Measurements from ENCODE around the gene NCOA7.

GRCh38 chr6:125844989-125845388 is 54.2 kb downstream of the NCOA7 start:
- TF ChIP-seq, protein P1, sequence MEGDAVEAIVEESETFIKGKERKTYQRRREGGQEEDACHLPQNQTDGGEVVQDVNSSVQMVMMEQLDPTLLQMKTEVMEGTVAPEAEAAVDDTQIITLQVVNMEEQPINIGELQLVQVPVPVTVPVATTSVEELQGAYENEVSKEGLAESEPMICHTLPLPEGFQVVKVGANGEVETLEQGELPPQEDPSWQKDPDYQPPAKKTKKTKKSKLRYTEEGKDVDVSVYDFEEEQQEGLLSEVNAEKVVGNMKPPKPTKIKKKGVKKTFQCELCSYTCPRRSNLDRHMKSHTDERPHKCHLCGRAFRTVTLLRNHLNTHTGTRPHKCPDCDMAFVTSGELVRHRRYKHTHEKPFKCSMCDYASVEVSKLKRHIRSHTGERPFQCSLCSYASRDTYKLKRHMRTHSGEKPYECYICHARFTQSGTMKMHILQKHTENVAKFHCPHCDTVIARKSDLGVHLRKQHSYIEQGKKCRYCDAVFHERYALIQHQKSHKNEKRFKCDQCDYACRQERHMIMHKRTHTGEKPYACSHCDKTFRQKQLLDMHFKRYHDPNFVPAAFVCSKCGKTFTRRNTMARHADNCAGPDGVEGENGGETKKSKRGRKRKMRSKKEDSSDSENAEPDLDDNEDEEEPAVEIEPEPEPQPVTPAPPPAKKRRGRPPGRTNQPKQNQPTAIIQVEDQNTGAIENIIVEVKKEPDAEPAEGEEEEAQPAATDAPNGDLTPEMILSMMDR (conservative IDR thresholded peaks at IDR 0.05) = no peak
- TF ChIP-seq EZH2 (IDR thresholded peaks at IDR 0.05; ENCODE audit: low read depth) = no peak

Data from PC-9 (cell line).